Panc1 (cell line): ENCODE measurements around the gene TRAF2. TPM values are rescaled to one million over a fixed set of nuclear protein-coding genes. Genes with fewer than 3 reads are reported as not detected.

Experiments
- ATAC-seq: fragments of 200-7000 bp; cut with Tn5 transposase; 2 replicates; pipeline ENCODE4 v1.9.1; 2020; ENCODE audit warnings: mild to moderate bottlenecking, moderate library complexity
- BruUV-seq: library from RNA; stranded (reverse); fragments of 400-500 nt; replicated peaks from 2 replicates; lab custom pipeline; 2021; lab: Mats Ljungman, UMichigan
- CTCF ChIA-PET: fragments of 300-600 bp; sonication (Branson Sonifier 250); formaldehyde crosslinking; loops from one replicate; lab custom pipeline; 2022; ENCODE audit warnings: antibody characterized with exemption; lab: Charles Lee
- POLR2A ChIA-PET: fragments of 300-600 bp; sonication (Branson Sonifier 250); formaldehyde crosslinking; loops from one replicate; lab custom pipeline; 2022; ENCODE audit warnings: antibody characterized with exemption; lab: Charles Lee
- DNase-seq: peaks from one replicate; pipeline ENCODE4 v3.0.0-alpha.2; 2010; ENCODE audit warnings: low read depth, low spot score
- H3K27ac ChIP-seq: 2 replicates; pipeline ENCODE4 v1.5.1; 2011; ENCODE audit warnings: mild to moderate bottlenecking, low read length, inconsistent platforms
- H3K27me3 ChIP-seq: fragments of 200-500 bp; sonication (Bioruptor generic); 2 replicates; pipeline ENCODE4 v1.6.0; 2014; ENCODE audit warnings: low read length, inconsistent platforms; ENCODE audit not compliant: control insufficient read depth, insufficient read depth
- H3K36me3 ChIP-seq: fragments of 200-500 bp; sonication (Bioruptor generic); 2 replicates; pipeline ENCODE4 v1.5.1; 2014; ENCODE audit warnings: inconsistent platforms, mild to moderate bottlenecking, low read length, moderate library complexity; ENCODE audit not compliant: control insufficient read depth, insufficient read depth
- H3K4me1 ChIP-seq: 2 replicates; pipeline ENCODE4 v1.5.1; 2011; ENCODE audit warnings: inconsistent platforms, mild to moderate bottlenecking, low read length, moderate library complexity; ENCODE audit not compliant: control insufficient read depth, insufficient read depth
- H3K4me3 ChIP-seq, 2 experiments: 2 replicates each; pipeline ENCODE4 v1.5.1; 2011 to 2012; ENCODE audit warnings: low read depth in 2 of 2, low read length in 2 of 2, mild to moderate bottlenecking in 2 of 2, inconsistent platforms in 1 of 2, moderate library complexity in 1 of 2
- H3K9me3 ChIP-seq: fragments of 200-500 bp; sonication (Bioruptor generic); 2 replicates; pipeline ENCODE4 v1.5.1; 2014; ENCODE audit warnings: low read depth, mild to moderate bottlenecking, inconsistent platforms, low read length, moderate library complexity; ENCODE audit not compliant: control insufficient read depth, insufficient read depth
- CTCF ChIP-seq: fragments of 450-650 bp; IDR thresholded peaks from 2 replicates; pipeline ENCODE4 v1.5.1; 2017; ENCODE audit warnings: mild to moderate bottlenecking
- POLR2AphosphoS5 ChIP-seq: IDR thresholded peaks from 2 replicates; pipeline ENCODE4 v1.6.1; 2012; ENCODE audit warnings: mild to moderate bottlenecking, low read depth, low read length, moderate library complexity
- SIN3A ChIP-seq: IDR thresholded peaks from 2 replicates; pipeline ENCODE4 v1.6.1; 2012; ENCODE audit warnings: low read depth, mild to moderate bottlenecking, low read length, moderate library complexity, borderline replicate concordance; ENCODE audit not compliant: insufficient read depth
- TCF7L2 ChIP-seq: IDR thresholded peaks from 2 replicates; pipeline ENCODE4 v1.6.1; 2011; ENCODE audit warnings: mild to moderate bottlenecking, low read depth, low read length, inconsistent platforms
- in situ Hi-C: cut with HindIII; loops from 2 replicates; pipeline ENCODE4 v1.10.0; 2016; ENCODE audit warnings: low sequenced_read_pairs, low pct_unique_long_range_greater_than_20kb
- intact Hi-C: fragments of 100-400 bp; cut with micrococcal nuclease; formaldehyde crosslinking; loops from one replicate; pipeline ENCODE4 v1.10.0; 2022; ENCODE audit not compliant: unreplicated experiment
- total RNA-seq: library from RNA; stranded (reverse); gene quantifications from one replicate; pipeline ENCODE4 v1.2.1, GENCODE V29; 2021; ENCODE audit not compliant: unreplicated experiment
- TF ChIP-seq, protein P1 (sequence below), 2 experiments: IDR thresholded peaks; 2 replicates each; pipeline ENCODE4 v1.6.1; 2011 to 2012; ENCODE audit warnings: low read depth in 2 of 2, control low read depth in 1 of 2, low read length in 1 of 2, mild to moderate bottlenecking in 1 of 2, moderate library complexity in 1 of 2; ENCODE audit not compliant: insufficient read depth in 1 of 2

Gene TRAF2
- total RNA-seq, 1 experiment from 2014 or later: 48.7 TPM

GRCh38 chr9:136900988-136901515 is 14.7 kb downstream of the TRAF2 start:
- Histone ChIP-seq H3K4me1 (peaks cover 49% of the 10 kb centered on the region), H3K27ac (peak overlapping the region; percentile 97), H3K27me3 (no peaks in the 10 kb centered on the region), H3K36me3 (peaks cover 6% of the 10 kb centered on the region; the same call in 1 of the 2 replicates), H3K9me3 (no peaks in the 10 kb centered on the region), H3K4me3 (peak overlapping the region in 1 of 2 experiments; percentile 19; a peak in 2 of 4 replicates)
- POLR2A ChIA-PET: interaction anchor here (0.5 to 0.6 kb wide), 2 partner anchors 18 to 22 kb away, joined by 6 to 10 read pairs; no protein-coding TSS in a partner anchor
- intact Hi-C loops: no loop called here
- in situ Hi-C loops: no loop called here
- no peak for DNase-seq
- TF ChIP-seq TCF7L2 (no peak), POLR2AphosphoS5 (0 out of 2 replicates have a peak, but pooled peaks have one; percentile 3), SIN3A (no peak), CTCF (no peak)
- TF ChIP-seq, protein P1, sequence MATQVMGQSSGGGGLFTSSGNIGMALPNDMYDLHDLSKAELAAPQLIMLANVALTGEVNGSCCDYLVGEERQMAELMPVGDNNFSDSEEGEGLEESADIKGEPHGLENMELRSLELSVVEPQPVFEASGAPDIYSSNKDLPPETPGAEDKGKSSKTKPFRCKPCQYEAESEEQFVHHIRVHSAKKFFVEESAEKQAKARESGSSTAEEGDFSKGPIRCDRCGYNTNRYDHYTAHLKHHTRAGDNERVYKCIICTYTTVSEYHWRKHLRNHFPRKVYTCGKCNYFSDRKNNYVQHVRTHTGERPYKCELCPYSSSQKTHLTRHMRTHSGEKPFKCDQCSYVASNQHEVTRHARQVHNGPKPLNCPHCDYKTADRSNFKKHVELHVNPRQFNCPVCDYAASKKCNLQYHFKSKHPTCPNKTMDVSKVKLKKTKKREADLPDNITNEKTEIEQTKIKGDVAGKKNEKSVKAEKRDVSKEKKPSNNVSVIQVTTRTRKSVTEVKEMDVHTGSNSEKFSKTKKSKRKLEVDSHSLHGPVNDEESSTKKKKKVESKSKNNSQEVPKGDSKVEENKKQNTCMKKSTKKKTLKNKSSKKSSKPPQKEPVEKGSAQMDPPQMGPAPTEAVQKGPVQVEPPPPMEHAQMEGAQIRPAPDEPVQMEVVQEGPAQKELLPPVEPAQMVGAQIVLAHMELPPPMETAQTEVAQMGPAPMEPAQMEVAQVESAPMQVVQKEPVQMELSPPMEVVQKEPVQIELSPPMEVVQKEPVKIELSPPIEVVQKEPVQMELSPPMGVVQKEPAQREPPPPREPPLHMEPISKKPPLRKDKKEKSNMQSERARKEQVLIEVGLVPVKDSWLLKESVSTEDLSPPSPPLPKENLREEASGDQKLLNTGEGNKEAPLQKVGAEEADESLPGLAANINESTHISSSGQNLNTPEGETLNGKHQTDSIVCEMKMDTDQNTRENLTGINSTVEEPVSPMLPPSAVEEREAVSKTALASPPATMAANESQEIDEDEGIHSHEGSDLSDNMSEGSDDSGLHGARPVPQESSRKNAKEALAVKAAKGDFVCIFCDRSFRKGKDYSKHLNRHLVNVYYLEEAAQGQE (IDR thresholded peaks at IDR 0.05; ENCODE audit: insufficient read depth in 1 of 2, low read depth in 2 of 2, low read length in 1 of 2): no peak
- BruUV-seq: no TSS peak
- peak; percentile 36 for ATAC-seq
- CTCF ChIA-PET: interaction anchor here (1.5 kb wide), 1 partner anchor 59 kb away, joined by 7 read pairs; the partner anchor contains the start of gene AJM1

- peak overlapping the region in 1 of 2 experiments; percentile 19; a peak in 2 of 4 replicates for H3K4me3 ChIP-seq
- intact Hi-C loops (no loop called here), in situ Hi-C loops (no loop called here)
- DNase-seq (no peak), ATAC-seq (peak; percentile 74)
- ChIA-PET POLR2A (interaction anchor here (0.5 kb wide), 1 partner anchor 23 kb away, joined by 6 read pairs; no protein-coding TSS in a partner anchor), CTCF (interaction anchor here (1.5 kb wide), 1 partner anchor 60 kb away, joined by 7 read pairs; the partner anchor contains the start of gene AJM1)
- peaks cover 8% of the 10 kb centered on the region; the same call in 1 of the 2 replicates for H3K36me3 ChIP-seq
- H3K9me3 ChIP-seq: no peaks in the 10 kb centered on the region
- no peaks in the 10 kb centered on the region for H3K27me3 ChIP-seq
- TF ChIP-seq TCF7L2 (no peak), POLR2AphosphoS5 (peak; percentile 44; the same call in 1 of the 2 replicates)
- BruUV-seq: no TSS peak
- H3K27ac ChIP-seq: peak overlapping the region; percentile 97
- H3K4me1 ChIP-seq: peaks cover 49% of the 10 kb centered on the region
These were observed 15.4 kb downstream of the TRAF2 start for GRCh38 chr9:136901516-136902258.
